GM19025 (cell line): ENCODE data around the gene ERMARD.
"Not testable (repeated sequence)": the region's sequence is repeated elsewhere in the genome, so short reads cannot be mapped to it uniquely, and the experiment has no call there.

Experiments used
- ATAC-seq: cut with Tn5 transposase; IDR thresholded peaks from one replicate; pipeline ENCODE4 v1.9.1; 2021; ENCODE audit warnings: mild to moderate bottlenecking, low read depth, moderate library complexity; ENCODE audit not compliant: unreplicated experiment

The ERMARD gene

DNA sequence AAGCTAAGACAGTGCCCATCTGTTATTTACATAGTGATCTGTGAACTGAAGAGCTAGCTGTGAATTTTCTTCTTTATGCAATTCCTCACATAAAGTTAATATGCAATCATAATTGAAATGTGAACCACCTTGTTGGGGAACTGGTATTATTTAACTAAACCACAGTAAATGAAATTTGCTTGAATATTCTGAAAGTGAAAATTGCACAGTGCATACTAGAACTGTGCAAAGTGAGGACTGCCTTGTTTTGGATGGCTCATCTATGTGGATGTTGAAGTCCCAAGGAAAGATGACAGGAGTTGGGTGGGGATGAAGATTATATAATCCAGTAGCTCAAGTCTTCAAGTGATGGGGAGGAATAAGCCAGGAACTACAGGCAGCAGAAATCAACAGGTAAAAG, 21.5 kb upstream of the ERMARD start:
- ATAC-seq: no peak

DNA sequence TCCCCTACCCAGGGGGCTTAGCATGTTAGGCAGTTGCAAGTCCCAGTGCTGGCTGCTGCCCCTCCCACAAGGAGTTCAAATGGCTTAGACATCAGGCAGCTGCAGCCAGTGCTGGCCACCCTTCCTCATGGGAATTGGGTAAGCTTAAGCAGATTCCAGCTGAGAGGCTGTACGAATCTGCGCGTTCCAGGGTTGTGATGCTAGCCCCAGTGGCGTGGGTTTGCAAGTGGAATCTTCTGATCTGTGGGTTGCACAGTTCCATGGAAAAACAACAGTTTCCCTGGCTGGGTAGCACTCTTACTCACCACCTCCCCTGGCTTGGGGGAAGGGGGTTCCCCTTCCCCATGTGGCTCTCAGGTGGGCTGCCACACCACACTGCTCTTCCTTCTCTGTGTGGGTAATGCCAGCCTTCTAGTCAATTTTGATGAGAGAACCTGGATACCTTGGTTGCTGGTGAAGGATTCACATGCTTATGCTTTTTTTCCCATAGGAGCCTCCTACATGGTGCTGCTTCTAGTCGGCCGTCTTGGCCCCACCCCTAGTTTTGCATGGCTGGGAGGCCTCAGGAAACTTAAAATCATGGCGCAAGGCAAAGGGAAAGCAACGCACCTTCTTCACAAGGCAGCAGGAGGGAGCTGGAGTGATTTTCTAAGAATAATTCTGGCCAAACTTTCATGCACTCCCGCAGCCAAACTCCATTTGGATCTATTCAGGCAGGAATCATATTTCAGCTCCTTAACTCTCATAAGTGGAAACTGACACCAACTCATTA, 13.0 kb upstream of the ERMARD start:
- ATAC-seq: no peak

DNA sequence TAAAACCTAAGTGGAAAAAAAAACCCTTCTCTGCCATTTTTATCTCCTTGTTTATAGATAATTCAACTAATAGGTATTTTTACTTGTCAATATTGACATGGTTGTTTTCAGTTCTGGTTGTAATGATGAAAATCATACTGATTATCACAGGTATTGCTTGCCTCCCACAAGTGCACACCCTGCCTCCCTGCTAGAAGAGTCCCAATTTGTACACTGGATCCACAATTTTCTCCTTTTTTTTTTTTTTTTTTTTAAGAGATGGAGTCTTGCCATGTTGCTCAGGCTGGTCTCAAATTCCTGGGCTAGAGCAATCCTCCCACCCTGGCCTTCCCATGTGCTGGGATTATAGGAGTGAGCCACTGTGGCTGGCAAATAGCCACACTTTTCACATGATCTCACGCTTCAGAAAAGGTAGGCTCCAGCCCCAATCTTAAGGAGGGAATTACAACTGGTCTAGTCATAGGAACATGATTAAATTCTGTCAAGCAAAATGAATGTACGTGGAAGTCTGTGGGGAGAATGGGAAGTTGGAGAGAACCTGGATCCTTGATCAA, 12.4 kb upstream of the ERMARD start:
- ATAC-seq: no peak

DNA sequence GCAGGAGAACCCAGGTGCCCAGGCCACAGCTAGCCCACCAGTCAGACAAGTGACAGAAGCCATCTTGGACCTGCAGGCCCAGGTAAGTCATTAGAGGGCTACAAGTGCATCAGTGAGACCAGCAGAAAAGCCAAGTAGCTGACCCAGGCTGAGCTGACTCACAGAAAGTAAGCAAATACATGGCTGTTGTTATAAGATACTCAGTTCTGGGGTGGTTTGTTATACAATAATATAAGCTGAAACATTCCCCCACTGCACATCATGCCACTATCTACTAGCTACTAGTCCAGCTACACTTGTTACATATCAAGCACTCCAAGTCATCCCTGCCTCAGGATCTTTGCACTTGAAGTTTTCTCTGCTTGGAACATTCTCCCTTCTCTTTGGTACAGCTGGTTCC, 10.1 kb upstream of the ERMARD start:
- no peak for ATAC-seq

DNA sequence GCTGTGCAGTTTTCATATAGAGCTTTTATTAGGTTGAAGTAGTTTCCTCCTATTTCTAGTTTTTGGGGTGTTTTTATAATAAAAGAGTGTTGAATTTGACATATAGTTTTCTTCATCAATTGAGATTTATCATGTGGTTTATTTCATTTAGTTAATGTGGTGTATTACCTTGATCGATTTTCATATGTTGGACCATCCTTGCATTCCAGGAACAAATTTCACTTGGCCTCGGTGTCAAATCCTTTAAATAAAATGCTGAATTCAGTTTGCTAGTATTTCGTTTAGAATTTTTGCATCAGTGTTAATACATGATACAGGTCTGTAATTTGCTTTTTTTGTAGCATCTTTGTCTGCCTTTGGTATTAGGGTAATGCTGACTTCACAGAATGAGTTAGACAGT, 6.0 kb upstream of the ERMARD start:
- no peak for ATAC-seq

DNA sequence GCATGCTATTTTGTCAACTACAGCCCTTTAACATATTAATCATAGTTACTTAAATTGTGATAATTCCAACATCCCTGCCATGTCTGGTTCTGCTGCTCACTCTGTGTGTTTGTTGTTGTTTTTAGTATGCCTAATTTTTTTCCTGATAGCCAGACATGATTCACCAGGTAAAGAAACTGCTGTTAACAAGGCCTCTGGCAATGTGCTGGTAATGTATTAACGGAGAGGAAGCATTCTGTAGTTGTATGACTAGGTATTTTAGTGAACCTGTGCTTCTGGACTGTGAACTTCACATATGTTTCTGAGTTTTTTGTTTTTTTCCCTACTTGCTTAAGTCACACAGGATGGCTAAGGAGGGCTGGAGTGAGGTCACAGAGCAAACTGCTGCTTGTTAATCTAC, 4.9 kb upstream of the ERMARD start:
- ATAC-seq: no peak

DNA sequence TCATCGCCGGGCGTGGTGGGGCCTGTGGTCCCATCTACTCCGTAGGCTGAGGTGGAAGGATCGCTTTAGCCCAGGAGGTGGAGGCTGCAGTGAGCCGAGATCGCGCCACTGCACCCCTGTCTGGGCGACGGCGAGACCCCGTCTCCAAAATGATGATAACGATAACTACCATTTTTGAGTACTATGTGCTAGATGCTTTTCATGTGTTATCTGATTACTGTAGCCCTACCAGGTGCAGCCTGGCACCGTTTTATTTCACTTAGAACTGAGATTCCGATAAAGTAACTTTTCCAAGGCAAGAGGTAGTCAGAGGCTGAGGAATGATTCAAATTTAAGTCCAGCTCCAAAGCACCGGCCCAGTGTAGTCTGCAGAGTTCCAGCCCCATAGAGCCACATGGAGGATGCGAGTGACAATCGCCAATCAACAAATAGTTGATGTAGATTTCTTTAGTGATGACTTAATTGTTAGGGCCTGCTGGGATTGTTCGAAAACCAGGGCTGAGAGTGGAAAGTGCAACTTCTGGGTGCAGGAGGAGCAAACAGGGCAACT, 727 bp downstream of the ERMARD start:
- no peak for ATAC-seq

DNA sequence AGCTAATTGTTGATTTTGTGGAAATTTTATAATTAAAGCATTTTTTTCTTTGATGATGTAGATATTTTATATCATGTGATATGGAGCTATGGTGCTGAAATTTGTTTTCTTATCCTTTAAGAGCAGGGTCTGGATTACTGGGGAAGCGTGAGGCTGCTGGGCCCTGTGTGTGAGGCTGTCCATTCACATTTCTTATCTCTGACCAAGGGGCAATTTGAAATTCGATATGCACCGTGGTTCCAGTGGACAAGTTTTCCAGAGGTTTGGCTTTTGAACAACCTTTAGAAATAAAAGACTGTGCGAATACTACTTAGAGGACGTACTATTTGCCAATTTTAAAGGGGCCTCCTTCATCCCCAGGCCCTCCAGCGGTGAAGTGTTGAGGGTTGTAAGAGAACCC, 3.7 kb downstream of the ERMARD start:
- ATAC-seq: no peak

DNA sequence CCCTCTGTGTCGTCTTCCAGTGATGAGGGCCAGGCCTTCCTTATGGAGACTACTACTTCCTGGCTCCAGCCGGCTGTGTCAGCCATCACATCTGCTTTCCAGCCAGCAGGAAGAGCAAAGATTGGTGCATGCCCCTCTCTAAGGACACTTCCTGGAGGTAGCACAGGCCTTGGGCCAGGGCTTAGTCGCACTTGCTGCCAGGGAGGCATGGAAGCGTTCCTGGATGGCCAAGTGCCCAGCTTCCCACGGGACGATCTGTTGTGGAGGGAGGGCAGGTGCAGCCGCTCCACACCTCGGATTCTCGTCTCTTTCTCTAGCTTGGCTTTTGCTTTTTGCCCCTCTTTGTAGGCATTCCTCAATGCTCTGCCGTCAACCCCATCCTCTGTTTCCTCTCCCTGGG, 11.9 kb downstream of the ERMARD start:
- no peak for ATAC-seq

DNA sequence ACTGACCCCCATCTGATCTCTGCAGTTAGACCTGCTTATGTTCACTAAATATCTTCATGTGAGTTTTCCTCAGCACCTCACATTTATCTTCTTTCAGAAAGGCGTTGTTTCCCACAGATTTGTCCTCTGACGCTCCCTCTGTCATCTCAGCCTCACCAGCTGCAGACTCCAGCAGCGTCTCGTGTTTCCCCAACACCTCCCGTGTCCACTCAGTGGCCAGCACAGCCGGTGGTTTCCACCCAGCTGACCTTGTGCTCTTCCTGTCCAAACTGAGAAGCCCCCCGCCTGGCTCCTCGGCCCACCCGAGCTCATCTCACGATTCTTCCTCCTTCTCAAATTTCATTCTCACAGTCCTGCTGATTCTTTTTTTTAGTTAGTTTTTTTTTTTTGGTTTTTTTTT, 12.5 kb downstream of the ERMARD start:
- no peak for ATAC-seq

DNA sequence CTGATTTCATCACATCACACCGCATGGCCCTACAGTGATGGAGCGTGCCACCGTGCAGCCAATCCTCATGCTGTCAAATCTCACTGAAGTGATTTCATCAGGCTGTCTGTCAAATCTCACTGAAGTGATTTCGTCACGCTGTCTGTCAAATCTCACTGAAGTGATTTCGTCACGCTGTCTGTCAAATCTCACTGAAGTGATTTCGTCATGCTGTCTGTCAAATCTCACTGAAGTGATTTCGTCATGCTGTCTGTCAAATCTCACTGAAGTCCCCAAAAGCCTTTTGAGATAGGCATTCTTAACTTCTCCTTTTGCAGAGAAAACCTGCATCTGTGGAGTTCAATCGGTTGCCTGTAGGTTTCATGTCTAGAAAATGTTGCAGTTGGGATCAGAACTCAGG, 14.4 kb downstream of the ERMARD start:
- ATAC-seq: not testable (repeated sequence)

DNA sequence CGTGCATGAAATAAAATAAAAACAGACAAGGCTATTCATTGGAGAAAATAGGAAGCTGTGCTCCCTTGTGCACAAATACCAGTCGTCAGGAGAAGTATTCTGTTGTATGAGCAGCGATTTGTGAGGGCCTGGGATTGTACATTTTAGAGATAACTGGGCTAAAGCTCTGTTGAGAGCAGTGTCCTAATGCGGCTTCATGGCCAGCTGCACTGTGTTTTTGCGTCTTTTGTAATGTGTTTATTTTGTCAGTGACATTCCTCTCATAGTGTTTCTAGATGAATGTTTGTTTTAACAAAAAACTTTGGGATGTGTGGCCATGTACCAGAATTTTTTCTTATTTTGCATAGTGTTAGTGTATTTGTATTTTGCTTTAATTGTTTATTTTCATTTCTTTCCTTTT, 14.8 kb downstream of the ERMARD start:
- ATAC-seq: no peak

DNA sequence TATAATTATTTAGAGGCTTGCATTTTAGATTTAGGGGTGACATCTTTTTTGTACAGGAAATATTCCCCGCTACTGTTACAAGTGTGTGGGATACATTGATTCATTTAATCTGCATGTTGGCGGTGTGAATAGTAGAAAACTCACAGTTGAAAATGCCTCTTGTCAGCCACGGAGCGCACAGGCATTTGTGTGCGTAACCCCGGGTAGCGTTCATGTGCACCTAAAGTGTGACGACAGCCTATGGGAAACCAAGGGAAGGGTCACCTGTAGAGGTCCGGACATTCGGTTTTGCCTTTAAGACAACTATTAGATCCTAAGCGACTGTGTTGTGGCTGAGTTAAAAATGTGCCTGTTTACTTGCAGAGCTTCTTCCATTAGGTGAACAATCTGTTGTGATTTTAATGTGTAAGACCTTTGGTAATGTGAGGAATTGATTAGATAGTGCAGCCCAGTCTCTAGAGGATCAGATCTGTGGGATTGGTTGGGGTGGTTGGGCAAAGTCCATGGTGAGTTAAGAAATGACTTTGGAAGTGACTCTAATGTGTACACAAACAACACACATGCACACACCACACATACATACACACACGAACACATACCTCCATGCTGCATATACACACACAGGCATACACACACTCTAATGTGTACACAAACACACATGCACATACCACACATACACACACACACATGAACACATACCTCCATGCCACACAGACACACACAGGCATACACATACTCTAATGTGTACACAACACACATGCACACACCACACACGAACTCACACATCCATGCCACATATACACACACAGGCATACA, 15.7 kb downstream of the ERMARD start:
- no peak for ATAC-seq

DNA sequence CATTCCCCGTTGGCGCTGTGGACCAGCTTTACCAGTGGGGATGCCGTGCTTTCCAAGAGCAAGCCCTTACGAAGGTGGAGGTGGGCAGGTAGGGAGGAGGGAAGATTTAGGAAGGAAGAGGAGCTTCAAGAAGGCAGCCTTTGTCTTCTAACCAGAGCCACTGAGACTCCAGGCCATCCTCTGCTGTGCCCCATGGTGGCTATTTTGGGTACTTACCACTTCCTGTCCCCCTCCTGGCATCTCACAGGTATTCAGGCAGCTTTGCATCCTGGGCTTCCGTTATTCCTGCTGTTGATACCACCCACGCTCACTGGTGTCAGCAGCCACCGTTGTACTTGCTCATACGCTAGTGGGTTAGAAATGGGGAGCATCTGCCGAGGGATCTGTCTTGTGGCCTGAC, 22.9 kb downstream of the ERMARD start:
- no peak for ATAC-seq

DNA sequence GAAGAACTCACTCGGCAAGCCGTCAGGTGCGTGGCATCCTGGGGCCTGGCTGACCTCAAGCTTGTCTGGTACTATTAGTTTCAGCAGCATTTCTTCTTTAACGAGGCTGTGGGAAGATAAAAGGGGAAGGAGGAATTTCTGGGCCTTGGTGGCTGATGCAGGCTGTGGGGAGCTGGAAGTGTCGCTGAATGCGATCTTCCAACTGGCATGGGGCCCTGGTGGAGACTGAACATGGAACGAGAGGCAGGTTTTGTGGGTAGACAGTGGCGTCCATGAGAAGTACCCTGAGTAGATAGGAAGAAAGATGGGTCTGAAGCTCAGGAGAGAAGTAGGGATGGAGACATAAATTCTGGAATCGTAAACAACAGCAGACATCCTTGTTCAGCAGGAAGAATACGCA, 23.9 kb downstream of the ERMARD start:
- no peak for ATAC-seq

DNA sequence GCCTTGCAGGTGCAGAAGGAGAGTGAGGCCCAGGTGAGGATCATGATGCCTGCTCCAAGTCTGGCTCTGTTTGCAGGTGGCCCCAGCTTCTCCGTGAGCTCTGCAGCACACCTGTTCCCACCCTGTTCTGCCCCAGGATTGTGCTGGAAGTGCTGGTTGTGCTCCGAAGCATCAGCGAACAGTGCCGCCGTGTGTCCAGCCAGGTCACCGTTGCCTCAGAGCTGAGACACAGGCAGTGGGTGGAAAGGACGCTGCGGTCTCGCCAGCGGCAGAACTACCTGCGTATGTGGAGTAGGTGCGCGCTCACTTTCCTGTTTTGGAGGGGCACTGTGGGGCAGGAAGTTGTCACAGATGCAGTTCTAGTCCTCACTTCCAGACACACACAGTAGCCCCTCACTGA, 25.0 kb downstream of the ERMARD start:
- no peak for ATAC-seq

DNA sequence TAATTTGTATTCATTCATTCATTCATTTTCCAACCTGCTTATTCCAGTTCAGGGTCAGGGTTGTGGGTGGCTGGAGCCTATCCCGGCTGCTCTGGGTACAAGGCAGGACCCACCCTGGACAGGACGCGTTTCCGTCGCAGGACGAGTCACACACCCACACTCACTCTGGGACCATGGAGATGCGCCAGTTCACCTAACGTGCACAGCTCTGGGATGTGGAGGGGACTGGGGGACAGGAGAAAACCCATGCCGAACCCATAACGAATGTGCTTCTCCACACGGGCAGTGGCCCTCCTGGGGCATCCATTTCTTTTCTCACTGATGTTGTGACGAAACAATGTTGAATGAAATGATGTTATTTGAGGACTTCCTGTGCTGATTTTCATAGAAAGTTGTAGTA, 26.5 kb downstream of the ERMARD start:
- no peak for ATAC-seq

DNA sequence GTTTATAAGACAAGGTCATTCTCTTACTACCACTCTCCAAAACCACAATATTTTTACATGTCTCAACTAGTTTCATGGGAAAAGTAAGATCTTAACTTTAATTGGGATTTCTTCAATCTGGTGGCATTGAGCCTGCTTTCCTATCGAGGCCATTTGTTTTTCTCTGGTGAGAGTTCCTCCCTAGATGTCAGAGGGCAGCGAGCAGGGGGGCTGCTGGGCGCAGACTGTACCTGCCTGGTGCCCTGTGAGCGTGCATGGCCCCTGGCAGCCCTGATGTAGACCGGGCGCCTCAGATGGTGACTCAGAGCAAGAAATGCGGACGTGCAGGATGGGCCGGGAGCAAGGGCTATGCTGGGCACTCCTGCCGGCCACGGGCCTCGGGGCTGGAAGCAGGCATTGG, 27.2 kb downstream of the ERMARD start:
- no peak for ATAC-seq

DNA sequence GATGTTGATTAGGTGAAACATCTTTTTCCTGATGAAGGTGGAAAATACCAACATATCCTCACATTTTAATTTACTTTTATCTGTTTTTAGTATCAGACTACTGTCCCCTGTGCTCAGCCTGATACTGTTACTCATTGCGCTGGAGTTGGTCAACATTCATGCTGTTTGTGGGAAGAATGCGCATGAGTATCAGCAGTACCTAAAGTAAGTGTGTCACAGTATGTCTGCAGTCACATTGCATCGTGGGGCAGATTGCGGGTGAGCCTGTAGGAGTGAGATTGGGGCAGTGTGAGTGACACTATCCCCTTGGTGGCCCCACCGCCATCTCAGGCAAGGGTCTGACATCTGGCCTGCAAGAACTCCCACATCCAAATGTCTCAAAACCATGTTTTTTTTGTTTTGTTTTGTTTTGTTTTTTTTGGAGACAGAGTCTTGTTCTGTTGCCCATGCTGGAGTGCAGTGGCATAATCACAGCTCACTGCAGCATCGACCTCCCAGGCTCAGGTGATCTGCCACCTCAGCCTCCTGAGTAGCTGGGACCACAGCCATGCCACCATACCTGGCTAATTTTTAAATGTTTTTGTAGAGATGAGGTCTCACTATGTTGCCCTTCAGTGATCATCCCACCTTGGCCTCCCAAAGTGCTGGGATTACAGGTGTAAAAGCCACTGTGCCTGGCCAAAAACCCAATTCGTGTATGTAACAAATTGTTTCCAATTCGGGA, 27.8 kb downstream of the ERMARD start:
- no peak for ATAC-seq

DNA sequence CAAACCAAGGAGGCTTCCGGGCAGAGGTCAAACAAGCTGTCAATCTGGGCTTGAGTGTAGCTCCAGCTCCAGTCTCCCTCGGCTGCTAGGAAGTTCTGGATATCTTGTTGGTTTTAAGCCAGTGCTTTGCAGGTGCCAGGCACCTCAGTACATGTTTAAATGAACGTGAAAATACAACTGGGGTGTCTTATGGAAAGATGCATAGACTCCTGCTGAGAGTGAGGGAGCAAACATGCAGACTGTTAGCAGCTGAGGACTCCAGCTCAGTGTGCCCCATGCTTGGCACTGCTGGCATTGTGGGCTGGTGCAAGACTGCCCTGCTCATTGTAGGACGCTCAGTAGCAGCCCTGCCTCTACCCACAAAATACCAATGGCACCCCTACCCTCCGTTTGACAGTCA, 28.5 kb downstream of the ERMARD start:
- ATAC-seq: no peak

DNA sequence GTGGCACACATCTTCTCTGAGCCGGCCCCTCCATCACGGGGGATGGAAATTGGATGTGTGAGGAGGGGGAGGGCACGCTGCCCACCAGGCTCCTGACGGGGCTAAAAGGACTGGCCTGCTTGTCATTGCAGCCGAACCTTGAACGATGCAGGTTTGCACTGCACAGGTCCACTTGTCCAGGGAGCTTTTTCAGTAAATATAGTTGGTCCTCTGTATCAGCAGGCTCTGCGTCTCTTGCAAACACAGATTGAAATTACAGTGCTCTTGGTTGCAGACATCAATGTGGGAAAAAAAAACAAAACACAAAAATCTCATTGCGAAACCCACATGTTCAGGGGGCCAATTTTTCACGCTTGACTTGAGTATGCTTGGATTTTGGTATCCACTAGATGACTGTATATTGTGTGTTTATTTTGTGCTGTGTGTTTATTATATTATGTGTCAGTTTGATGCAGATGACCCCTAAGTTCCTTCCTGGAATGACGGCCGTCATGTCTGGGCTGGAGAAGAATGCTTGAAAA, 29.2 kb downstream of the ERMARD start:
- no peak for ATAC-seq
